Brain pericyte (primary cell): ENCODE data around the gene SLC39A1.
"Not testable (repeated sequence)": the region's sequence is repeated elsewhere in the genome, so short reads cannot be mapped to it uniquely, and the experiment has no call there.

Experiments used
- DNase-seq: peaks from one replicate; pipeline ENCODE4 v3.0.0-alpha.2; 2012; ENCODE audit warnings: low read depth, low spot score

SLC39A1 gene, protein sequence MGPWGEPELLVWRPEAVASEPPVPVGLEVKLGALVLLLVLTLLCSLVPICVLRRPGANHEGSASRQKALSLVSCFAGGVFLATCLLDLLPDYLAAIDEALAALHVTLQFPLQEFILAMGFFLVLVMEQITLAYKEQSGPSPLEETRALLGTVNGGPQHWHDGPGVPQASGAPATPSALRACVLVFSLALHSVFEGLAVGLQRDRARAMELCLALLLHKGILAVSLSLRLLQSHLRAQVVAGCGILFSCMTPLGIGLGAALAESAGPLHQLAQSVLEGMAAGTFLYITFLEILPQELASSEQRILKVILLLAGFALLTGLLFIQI

DNA sequence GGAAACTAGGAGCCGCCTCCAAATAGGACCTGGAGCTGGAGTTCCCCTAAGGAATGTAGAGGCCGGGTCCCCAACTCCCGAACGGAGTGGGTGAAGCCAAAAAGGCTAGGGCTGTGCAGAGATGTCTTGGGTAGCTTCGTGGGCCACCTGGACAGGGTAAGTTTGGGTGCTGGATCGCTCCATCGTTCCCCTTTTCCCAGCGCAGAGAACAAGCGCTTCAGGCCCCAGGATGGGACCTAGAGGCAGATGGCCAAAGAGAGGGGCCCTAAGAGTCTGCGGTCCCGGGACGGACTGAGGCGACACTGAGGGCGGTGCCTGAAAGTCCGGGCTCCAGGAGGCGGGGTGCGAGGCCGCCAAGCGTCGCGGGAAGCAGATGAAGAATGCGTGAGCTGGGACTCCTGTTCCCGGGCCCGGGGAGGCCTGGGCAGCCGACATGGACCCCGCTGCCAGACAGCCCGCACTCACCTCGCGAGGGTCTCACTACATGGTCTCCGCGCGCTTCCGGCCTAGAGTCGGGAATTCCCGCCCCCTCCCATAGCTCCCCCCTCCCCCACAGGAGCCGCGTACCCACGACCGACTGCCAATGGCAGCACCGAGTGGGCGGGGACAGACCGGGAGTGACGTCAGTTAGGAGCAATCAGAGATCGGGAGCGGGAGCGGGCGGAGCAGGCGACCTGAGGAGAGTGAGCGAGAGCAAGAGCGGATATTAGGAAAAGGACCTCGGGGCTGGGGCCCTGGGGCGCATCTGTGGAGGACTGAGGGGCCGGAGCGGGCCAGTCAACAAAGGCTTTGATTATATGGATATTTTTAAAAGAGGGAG, at the start of gene SLC39A1:
SLC39A1 (minus strand) TSS at position 508 of the 820 bp plus-strand sequence. CDS start 822 bp downstream, outside the sequence.
- DNase-seq, result peak; percentile 90

DNA sequence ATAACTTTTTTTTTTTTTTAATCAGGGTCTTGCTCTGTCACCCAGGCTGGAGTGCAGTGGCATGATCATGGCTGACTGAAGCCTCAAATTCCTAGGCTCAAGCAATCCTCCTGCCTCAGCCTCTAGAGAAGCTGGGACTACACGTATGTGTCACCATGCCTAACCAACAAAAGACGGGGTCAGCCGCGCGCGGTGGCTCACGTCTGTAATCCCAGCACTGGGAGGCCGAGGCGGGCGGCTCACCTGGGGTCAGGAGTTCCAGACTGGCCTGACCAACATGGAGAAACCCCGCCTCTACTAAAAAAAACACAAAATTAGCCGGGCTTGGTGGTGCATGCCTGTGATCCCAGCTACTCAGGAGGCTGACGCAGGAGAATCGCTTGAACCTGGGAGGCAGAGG, 49.2 kb upstream of the SLC39A1 start:
- not testable (repeated sequence) for DNase-seq

DNA sequence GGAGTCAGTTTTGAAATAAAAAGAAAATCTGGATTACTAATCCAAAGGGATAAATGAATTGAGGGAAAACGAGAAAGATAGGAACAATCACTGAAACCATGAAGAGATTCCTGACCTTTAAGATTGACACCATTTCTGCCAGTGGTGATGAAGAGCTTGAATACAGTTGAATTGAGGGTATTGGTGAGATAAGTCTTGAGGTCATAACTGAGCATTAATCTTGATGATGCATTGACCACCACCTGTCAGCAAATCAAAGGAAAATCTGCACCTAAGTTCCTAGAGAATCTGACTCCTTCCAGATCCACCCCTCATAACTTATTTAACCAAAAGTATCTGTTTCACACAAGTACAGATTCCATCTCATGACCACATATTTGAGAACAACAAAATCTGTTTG, 48.8 kb upstream of the SLC39A1 start:
- no peak for DNase-seq

DNA sequence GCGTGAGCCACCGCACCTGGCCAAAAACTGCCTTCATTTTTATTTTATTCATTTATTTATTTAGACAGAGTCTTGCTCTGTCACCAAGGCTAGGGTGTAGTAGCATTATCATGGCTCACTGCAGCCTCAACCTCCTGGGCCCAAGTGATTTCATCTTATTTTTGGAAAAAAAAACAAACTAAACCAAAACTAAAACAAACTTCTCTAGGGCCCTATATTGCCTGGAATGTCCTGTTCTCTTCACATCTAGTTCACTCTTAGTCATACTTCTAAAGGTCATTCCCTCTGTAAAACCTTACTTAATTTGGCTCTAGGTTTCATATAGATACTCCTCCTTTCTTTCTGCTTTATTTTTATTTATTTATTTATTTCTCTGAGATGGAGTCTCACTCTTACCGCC, 42.8 kb upstream of the SLC39A1 start:
- DNase-seq, result no peak

DNA sequence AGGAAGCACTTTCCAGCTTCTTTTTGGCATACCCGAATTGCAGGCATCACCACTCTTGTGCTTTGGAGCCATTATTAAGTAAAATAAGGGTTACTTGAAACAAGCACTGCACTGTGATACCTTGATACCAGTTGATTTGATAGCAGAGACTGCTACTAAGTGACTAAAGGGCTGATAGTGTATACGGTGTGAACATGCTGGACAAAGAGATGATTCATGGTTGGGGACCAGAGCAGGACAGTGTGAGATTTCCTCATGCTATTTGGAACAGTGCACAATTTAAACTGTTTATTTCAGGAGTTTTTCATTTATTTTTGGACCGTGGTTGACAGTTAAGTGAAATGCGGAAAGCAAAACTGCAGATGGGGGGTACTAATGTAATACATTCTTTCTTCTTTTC, 37.1 kb upstream of the SLC39A1 start:
- no peak for DNase-seq

DNA sequence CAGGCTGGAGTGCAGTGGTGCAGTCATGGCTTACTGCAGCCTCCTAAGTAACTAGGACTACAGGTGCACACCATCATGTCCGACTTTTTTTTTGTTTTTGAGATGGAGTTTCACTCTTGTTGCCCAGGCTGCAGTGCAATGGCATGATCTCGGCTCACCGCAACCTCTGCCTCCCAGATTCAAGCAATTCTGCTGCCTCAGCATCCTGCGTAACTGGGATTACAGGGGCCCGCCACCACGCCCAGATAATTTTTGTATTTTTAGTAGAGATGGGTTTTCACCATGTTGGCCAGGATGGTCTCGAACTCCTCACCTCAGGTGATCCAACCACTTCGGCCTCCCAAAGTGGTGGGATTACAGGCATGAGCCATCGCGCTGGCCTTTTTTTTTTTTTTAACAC, 33.5 kb upstream of the SLC39A1 start:
- not testable (repeated sequence) for DNase-seq

DNA sequence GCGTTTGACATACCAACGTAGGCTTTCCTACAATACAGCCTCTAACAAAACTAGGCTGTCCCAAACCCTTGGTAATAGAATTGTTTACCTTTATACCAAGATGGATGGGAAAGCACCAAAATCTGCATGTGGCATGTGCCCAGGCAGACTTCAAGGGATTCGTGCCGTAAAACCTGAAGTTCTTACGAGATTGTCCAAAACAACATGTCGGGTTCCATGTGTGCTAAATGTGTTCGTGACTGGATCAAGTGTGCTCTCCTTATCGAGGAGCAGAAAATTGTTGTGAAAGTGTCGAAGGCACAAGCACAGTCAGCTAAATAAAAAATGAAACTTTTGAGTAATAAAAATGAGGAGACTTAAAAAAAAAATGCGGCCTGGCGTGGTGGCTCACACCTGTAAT, 32.3 kb upstream of the SLC39A1 start:
- no peak for DNase-seq

DNA sequence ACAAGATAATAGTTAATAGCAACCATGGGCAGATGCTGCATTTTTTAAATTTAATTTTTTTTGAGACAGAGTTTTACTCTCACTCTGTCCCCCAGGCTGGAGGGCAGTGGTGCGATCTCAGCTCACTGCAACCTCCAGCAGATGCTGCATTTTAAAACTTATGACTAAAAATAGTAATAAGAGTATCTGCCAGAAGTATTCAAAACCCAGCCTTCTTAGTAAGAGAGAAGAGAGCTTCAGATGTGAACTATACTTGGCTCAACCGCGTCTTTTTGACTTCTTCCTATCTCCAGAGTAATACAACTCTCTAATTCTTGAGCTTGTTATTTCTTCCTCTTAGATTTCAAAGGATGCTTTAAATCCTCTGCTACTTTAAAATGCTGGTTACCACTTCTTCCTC, 31.9 kb upstream of the SLC39A1 start:
- no peak for DNase-seq

DNA sequence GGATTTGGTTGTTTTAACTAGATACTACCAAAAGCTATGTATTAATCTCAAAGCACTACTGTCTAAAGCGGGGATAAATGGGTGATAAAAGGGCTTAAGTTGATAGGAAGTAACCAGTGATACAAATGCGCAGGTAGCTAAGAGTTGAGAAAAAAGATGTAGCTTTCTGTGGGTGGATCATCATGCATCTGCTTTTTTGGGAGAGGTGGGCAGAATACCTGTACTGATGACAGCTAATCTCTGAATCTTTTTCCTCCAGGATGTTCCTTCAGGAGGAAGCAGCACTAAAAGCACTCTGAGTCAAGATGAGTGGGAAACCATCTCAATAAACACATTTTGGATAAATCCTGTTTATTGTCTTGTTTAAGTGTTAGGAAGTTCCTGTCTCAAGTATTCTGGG, 28.5 kb upstream of the SLC39A1 start:
- DNase-seq, result no peak

DNA sequence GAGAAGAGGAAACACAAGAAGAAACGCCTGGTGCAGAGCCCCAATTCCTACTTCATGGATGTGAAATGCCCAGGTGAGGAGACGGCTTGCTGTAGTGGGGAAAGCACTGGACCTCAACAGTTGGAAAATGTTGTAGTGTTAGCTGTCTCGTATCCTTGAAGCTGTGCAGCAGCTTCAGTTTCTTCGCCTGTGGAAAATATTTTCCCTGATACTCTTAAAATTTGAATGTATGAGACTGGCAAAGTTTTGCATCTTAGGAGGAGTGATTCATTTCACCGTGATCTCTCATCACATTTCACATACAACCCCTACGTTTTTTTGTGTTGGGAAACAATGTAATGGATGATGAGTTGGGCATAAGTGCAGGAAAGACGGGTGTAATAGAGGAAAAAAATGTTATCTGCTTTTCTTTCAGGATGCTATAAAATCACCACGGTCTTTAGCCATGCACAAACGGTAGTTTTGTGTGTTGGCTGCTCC, 27.9 kb upstream of the SLC39A1 start:
- DNase-seq, result no peak

DNA sequence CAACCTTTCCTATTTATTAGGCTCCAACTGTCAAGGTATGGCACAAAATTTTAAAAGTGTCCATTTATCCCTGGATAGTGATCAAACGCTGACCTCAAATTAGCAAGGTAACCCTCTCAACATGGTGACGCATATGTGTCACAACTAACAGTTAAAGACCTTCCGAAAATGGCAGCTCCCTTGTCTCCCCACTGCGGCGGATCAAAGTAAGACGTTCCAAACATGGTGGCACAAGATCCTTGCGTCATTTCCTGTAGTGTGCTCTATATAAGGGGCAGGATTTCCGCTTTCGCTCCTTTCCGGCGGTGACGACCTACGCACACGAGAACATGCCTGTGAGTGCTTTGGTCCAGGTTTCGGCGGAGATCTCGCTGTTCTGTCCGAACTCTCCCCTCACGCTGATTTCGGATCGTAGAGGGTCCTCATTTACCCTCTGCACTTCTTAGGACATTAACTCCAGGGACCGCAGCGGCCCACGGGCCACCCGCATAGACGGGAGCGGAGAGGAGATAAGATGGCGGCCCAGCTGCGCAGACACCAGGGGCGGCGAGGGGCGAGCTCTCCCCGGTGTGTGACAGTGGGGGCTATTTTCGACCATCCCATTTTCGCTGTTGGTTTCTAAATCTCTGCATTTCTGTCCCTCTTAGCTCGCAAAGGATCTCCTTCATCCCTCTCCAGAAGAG, 27.3 kb upstream of the SLC39A1 start, which contains the start of gene RPS27:
RPS27 (plus strand) TSS at position 295 of the 683 bp plus-strand sequence; CDS start at position 330, 35 bp downstream.
- peak; percentile 88 for DNase-seq

DNA sequence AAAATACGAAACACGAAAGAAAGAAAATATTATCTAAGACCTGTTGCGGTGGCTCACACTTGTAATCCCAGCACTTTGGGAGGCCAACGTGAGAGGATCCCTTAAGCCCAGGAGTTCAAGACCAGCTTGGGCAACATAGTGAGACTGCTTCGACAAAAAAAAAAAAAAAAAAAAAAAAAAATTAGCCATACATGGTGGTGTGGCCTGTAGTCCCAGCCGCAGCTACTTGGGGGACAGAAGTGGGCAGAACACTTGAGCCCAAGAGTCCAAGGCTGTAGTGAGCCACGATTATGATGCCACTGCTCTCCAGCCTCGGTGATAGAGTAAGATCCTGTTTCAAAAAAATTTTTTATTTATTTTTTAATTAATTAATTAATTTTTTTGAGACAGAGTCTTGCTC, 24.3 kb upstream of the SLC39A1 start:
- no peak for DNase-seq

DNA sequence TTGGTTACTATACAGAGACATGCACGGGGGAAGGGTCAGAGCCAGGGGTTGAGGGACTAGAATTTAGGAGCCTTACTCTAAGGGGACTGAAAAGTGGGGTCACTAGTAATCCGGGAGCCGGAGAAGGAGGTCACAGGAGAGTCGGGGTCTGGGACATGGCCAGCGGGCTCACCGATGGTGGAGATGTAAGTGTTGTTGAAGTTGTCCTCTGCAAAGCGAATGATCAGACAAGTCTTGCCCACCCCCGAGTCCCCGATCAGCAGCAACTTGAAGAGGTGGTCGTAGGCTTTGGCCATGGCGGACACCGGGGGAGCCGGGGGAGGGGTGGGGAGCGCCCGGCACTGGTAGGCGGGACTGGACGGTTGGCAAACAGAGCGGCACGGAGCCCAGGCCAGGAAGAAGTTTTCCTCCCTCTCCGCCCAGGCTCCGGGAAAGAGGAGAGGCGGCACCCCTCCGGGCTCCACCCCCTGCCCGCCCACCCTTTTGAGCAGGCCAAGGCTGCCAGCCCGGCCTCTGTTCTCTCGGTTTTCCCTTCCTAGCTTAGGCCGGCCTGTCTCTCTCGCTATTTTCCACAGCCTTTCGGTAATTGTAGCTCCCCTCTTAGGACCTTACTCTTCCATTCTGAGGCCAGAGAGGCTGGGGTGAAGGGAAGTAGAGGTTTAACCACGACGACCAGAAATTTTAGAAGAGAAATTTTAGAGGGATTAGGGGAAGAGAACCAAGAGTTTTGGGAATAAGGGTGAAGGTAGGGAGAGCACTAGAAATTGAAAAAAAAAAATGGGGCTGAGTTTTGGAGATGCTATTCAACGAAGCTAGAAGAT, 22.8 kb upstream of the SLC39A1 start, which contains the start of gene RAB13:
RAB13 (minus strand) TSS at position 399 of the 821 bp plus-strand sequence; CDS start at position 296, 103 bp downstream.
- DNase-seq, result no peak

DNA sequence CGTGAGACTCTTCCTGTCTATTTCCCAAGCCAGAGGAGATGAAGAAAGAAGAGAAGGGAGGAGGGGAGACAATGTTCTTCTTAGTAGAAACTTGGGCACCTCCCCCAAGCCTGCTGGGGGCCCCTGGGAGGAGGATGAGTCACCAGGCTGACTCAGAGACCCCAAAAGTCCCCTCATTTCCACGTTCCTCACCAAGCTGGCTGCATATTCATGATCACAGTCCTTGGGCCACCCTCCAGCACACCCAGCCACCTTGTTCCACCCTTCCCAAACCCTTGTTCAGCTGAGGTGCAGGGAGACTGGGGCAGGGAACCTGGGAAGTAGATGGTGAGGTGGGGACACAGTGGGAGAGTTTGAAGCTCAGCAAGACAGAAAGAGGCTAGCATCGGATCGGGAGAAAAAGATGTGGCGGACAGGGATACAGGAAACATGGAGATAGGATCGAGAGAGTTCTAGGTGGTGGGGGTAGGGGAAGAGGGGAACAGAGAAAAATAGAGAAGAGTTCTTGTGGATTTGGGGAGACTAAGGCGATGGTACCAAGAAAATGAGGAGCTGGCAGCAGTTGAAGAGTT, 22.1 kb upstream of the SLC39A1 start:
- DNase-seq, result peak; percentile 46

DNA sequence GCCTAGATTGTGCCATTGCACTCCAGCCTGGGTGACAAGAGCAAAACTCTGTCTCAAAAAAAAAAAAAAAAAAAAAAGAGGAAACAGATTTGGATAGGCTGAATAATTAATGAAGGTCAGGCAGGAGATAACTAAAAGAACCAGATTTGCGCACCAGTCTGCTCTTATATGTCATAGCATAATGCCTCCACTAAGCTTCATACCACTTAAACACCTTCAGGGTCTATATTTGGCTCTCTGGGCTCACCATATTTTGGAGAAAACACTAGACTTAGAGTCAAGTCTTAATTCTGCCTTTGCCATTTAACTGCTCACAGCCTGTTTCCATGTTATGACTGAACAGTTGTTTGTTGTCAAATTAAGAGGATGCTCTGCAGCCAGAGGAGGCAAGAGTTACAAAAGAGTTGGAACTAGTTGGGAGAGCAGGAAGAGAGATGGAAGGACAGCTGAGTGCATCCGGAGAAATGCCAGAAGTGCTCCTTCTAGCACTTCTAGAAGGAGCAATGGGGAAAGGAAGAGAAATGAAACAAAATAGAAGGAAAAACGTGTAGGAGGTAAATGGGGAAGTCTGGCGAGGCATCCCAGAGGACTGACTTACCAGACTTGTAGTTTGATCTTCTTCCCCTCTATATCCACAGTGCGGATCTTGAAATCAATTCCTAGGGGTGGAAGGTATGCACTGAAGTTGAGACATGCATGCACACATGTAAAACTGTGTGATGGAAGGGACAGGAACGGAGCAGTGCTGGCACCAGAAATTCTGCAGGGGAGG, 21.0 kb upstream of the SLC39A1 start:
- DNase-seq, result no peak

DNA sequence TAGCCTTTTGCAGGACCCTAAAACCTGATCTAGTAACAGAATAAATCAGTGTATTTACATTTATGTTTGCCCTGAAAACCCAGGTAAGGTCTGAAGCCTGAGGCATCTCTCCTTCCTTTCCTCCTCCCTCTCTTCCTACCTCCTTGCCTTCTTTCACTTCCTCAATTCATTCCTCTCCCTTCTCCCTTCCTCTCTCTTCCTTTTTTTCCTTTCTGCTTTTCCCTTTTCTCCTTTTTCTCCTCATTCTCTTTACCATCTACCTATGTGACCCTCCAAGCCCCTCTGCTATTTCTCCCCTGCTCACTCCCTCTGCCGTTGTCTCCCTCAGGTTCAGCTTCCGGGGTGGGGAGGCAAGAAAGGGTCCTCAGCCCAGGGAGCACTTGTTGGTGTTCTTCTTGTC, 18.4 kb upstream of the SLC39A1 start:
- not testable (repeated sequence) for DNase-seq

DNA sequence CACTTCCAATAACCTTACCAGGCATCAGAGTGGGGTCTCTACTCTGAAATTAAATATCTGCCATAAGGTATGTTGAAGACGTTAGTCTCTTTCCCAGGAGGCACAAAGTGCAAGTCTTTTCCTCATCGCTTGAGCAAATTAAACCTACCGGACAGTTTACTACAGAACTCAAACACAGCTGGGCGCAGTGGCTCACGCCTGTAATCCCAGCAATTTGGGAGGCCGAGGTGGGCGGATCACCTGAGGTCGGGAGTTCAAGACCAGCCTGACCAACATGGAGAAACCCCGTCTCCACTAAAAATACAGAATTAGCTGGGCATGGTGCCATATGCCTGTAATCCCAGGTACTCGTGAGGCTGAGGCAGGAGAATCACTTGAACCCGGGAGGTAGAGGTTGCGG, 15.8 kb upstream of the SLC39A1 start:
- DNase-seq, result not testable (repeated sequence)

DNA sequence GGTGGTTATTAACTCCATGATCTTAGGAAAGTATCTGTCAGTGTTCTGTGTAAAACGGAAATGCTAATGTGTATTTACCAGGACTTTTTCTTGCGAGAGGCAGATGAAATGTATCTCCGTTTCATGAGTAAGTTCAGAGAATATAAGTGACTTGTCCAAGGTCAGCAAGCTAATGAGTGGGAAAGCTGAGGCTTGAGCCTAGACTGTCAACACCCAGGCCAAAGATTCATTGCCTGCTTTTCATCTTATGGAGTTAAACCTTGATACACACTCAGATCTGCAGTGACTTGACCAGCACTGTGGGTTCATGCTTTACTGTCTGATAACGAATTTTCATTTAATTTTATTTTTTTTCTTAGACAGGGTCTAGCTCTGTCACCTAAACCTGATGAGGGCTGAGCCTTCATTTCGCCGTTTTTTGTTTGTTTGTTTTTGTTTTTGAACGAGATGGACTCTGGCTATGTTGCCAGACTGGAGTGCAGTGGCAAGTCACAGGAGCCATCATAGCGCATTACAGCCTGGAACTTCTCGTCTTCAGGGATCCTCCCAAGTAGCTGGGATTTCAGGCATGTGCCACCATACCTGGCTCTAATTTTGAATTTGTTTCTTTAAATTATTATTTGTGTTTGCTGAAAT, 15.1 kb upstream of the SLC39A1 start:
- no peak for DNase-seq
